SKM-1 treated with dmso at 0.1 percent for 144 hours (cell line): ENCODE results near the gene MMS19.
A peak's percentile ranks its signal among the peaks of the same experiment; 100 is the strongest.

ENCODE experiments used
- DNase-seq: peaks from one replicate; lab custom pipeline; 2025; ENCODE audit not compliant: unreplicated experiment; lab: John Stamatoyannopoulos, UW

The MMS19 gene

DNA sequence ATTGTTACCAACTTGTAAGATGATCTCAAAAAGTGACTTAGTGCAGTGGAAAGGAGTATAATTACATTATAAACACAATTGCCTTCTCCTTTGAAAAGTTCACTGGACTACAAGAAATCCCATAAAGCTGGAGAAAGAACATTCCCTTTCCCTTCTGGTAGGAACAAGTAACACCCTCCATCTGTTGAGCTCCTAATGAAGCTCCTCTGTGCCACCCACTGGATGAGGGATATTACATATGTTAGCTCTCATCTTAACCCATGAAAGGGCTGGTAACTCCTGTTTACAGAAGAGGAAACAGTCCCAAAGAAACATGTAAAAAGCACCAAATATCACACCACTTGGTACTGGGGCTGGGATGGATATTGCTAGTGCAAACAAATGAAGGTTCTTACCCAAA, 64.2 kb downstream of the MMS19 start:
- no peak for DNase-seq

DNA sequence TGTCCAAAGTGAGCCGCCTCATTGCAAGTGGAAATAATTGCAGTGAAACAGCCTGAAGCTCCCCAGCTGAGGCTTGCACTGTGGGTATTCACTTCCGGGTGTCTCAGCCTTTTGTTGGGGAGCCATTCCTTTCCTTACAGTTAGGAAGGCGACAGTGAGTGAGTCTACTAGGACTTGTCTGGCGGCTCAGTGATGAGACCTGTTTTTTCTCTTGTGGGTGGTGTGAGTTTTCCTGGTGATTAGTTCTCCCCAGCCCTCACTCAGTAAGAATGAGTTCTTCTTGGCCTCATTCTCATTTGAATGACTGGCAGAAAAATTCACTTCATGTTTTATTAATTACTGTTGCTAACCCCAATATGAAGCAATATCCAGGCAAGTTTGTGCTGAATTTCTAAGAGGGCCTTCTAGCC, 69.6 kb downstream of the MMS19 start:
- DNase-seq = peak; percentile 14

GRCh38 chr10:97427571-97428179, 70.5 kb downstream of the MMS19 start:
- DNase-seq = no peak

DNA sequence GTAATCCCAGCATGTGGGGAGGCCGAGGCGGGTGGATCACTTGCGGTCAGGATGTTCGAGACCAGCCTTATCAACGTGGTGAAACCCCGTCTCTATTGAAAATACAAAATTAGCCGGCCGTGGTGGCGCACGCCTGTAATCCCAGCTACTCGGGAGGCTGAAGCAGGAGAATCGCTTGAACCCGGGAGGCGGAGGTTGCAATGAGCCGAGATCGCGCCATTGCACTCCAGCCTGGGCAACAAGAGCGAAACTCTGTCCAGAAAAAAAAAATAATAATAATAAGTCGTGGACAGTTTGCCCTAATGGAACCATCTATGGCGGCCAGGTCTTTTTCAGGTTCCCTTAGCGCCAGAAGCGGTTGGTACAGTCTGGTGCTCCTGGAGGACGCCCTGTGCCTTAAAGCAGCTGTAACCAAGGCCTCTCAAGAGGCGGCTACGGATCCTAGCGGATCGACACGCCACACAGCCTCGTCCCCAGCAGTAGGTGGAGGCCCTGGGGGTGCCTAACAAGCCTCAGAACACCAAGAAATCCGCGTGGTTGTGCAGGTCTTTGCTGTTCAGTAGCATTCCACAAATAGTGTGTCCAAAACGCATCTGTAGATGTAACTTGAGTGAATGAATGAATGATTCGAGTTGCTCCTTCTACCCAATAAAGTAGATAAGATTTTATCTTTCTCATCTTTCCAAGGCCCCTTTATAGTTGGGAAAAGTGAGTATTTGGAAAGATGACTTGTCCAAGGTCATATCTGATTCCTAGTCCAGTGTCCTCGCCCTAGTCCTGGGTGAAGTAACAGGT, 71.2 kb downstream of the MMS19 start:
- DNase-seq = no peak

DNA sequence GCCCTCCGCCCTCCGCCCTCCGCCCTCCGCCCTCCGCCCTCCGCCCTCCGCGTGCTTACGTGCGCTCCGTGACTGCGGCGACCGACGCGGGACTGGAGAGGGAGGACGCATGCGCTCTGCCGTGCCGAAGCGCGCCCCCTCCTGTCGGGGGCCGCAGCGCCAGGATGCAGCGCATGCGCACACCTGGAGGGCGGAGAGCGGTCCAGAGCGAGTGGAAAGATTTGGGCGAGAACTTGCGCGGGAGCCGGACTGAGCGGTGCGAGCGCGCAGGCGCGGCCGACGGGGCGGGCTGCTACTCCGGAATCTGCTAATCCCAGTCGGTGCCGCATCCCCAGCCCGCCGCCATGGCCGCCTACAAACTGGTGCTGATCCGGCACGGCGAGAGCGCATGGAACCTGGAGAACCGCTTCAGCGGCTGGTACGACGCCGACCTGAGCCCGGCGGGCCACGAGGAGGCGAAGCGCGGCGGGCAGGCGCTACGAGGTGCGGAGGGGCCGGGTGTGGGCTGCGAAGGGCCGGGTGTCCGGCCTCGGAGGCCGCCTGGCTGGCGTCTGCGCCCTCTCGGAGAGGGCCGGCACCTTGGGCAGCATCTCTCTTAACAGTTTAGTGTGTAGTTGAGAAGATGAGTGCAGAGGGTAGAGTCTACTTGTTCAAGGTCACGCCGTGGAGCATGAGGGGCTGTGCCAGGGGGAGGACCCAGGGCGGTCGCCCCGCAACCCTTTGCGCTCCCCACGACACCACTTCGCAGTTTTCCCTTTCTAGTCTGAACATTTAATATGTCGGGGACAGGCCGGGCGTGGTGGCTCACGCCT, 72.1 kb downstream of the MMS19 start, which contains the start of gene PGAM1:
TSS of gene PGAM1 (plus strand) at position 228 of the 812 bp plus-strand sequence. CDS start at position 345, 117 bp downstream.
- DNase-seq = peak; percentile 93

GRCh38 chr10:97423757-97424098, 74.5 kb downstream of the MMS19 start:
- DNase-seq = peak; percentile 41

DNA sequence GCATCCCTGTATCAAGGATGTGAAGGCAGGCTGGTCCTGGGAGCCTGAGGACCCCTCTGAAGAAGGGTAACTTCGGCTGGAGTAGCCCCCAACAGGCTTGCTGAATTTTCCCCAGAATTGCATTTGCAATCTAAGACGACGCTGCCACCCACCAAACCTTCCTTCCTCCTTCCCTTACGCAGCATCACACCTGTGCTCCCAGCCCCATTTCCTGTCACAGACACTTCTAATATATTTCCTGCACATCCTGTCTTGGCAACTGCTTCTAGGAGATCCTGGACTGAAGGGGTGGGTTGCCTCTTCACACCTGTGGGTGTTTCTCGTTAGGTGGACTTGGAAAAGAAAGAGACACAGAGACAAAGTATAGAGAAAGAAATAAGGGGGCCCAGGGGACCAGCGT, 81.7 kb downstream of the MMS19 start:
- DNase-seq = no peak

DNA sequence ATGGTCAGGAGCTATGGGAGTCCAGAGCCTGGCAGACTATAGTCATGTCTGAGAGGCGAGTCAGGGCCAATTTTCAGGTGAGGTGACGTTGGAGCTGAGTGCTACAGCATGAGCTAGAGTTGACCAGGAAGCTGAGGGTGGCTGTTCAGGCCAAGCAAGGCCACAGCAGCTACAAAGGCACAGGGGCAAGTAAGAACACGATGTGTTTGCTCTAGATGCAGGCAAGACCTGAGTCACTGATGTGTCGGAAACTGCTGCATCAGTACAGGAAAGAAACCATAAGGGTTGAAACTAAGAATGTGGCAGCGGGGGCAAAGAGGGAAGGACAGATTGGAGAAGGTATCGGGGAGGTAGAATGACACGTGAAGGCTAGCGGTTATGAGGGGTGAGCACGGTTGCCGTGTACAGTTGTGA, 85.3 kb downstream of the MMS19 start:
- no peak for DNase-seq

DNA sequence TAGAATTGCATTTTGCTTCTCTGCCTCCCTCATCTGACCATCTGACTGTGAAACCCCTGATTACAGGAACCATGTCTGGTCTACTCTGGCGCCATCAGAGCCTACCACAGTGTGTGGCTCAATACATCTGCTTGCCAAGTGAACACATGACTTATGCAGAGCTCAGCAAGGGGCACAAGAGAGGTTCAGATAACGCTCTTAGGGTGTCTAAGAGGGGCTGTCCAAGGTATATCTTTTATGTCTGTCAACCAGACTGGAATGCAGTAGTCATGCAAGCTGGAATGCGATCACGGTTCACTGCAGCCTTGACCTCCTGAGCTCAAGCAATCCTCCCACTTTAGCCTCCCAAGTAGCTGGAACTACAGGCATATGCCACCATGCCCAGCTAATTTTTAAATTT, 86.8 kb downstream of the MMS19 start:
- DNase-seq = peak; percentile 58

DNA sequence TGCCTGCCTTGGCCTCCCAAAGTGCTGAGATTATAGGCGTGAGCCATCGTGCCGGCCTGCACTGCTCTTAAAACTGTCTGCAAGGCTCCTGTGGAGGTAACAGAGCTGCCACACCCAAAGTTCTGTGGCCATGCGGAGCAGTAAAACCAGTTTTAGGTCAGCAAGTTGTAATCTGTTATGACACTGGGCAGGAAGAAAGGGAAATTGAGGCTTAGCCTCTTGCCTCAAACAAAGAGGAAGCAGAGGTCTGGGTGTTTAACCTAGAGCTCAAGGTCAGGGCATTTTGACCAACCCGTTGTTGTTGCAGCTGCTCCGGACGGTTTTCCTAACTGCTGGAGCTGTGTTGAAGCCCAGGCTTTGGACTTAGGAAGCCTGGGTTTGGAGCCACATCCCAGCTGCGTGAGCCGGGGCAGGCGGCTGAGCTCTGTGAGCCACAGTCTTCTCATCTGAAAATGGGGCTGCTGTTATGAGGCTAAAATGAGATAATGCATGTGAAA, 89.7 kb downstream of the MMS19 start:
- DNase-seq = peak; percentile 97
